Hepatocyte (in vitro differentiated cells): ENCODE data around the gene RNF17. TPM values are rescaled to one million over a fixed set of nuclear protein-coding genes. Genes with fewer than 3 reads are reported as not detected.

Experiments
- DNase-seq: peaks from one replicate; pipeline ENCODE4 v3.0.0-alpha.2; 2016; ENCODE audit warnings: low spot score
- H2AFZ ChIP-seq: fragments of 200-600 bp; sonication (generic); 2 replicates; pipeline ENCODE4 v1.6.0; 2016; ENCODE audit warnings: antibody characterized with exemption, mild to moderate bottlenecking
- H3K27ac ChIP-seq: fragments of 200-600 bp; sonication (generic); 2 replicates; pipeline ENCODE4 v1.5.1; 2016; ENCODE audit warnings: mild to moderate bottlenecking
- H3K27me3 ChIP-seq: fragments of 200-600 bp; sonication (generic); 2 replicates; pipeline ENCODE4 v1.6.1; 2016
- H3K36me3 ChIP-seq: fragments of 200-600 bp; sonication (generic); replicated peaks from 2 replicates; pipeline ENCODE4 v1.5.1; 2016; ENCODE audit warnings: low read depth; ENCODE audit not compliant: insufficient read depth
- H3K4me1 ChIP-seq: fragments of 200-600 bp; sonication (generic); 2 replicates; pipeline ENCODE4 v1.5.1; 2016; ENCODE audit warnings: mild to moderate bottlenecking, moderate library complexity; ENCODE audit not compliant: insufficient read depth
- H3K4me2 ChIP-seq: fragments of 200-600 bp; sonication (generic); 2 replicates; pipeline ENCODE4 v1.6.0; 2016
- H3K4me3 ChIP-seq: fragments of 200-600 bp; sonication (generic); 2 replicates; pipeline ENCODE4 v1.5.1; 2016; ENCODE audit warnings: mild to moderate bottlenecking
- H3K79me2 ChIP-seq: fragments of 200-600 bp; sonication (generic); 2 replicates; pipeline ENCODE4 v1.6.0; 2017; ENCODE audit warnings: mild to moderate bottlenecking
- H3K9me2 ChIP-seq: fragments of 200-600 bp; sonication (generic); replicated peaks from 2 replicates; pipeline ENCODE4 v1.6.0; 2017; ENCODE audit warnings: mild to moderate bottlenecking; ENCODE audit not compliant: insufficient read depth
- H3K9me3 ChIP-seq: fragments of 200-600 bp; sonication (generic); 2 replicates; pipeline ENCODE4 v1.5.1; 2016; ENCODE audit warnings: low read depth, mild to moderate bottlenecking
- H4K20me1 ChIP-seq: fragments of 200-600 bp; sonication (generic); 2 replicates; pipeline ENCODE4 v1.6.0; 2016; ENCODE audit warnings: mild to moderate bottlenecking; ENCODE audit not compliant: insufficient read depth, poor library complexity, severe bottlenecking
- CTCF ChIP-seq: fragments of 200-600 bp; sonication (generic); IDR thresholded peaks from 2 replicates; pipeline ENCODE4 v1.5.1; 2016; ENCODE audit warnings: antibody characterized with exemption, mild to moderate bottlenecking; ENCODE audit not compliant: poor library complexity
- EZH2 ChIP-seq: fragments of 200-600 bp; sonication (generic); IDR thresholded peaks from 2 replicates; pipeline ENCODE4 v1.6.1; 2016; ENCODE audit warnings: antibody characterized with exemption, mild to moderate bottlenecking, borderline replicate concordance
- EZH2phosphoT487 ChIP-seq: fragments of 200-600 bp; sonication (generic); IDR thresholded peaks from one replicate; pipeline ENCODE4 v1.6.1; 2018; ENCODE audit warnings: antibody characterized with exemption, mild to moderate bottlenecking, low read depth, moderate library complexity; ENCODE audit not compliant: unreplicated experiment, severe bottlenecking
- WGBS: methylation state at CpG from one replicate; pipeline ENCODE4 v1.1.6; 2016; ENCODE audit warnings: low lambda C conversion rate; ENCODE audit errors: missing lambda C conversion rate; 5-methylcytosine and 5-hydroxymethylcytosine counted together
- polyA plus RNA-seq: library from polyadenylated mRNA; unstranded; fragments of >200 nt; fragmentation: Nextera tagmentation; extraction: Ambion mirVana; gene quantifications from 2 replicates; pipeline ENCODE4 v1.2.1, GENCODE V29; 2016
- total RNA-seq: library from RNA; depleted of rRNA; stranded (reverse); fragments of >200 nt; gene quantifications from 2 replicates; pipeline ENCODE4 v1.2.3, GENCODE V29; 2014

RNF17 gene
- total and polyA plus RNA-seq, 2 experiments from 2014 or later = not detected

- no peak overlapping the region for H3K4me3 ChIP-seq
- H3K9me2 ChIP-seq = no peaks in the 10 kb centered on the region
- H3K4me1 ChIP-seq = no peaks in the 10 kb centered on the region
- no peaks in the 10 kb centered on the region for H4K20me1 ChIP-seq
- DNase-seq = no peak
- WGBS = 82% methylated on average over 7 of the region's 7 CpGs
- no peaks in the 10 kb centered on the region for H3K9me3 ChIP-seq
- no peak overlapping the region for H3K4me2 ChIP-seq
- H3K79me2 ChIP-seq = no peaks in the 10 kb centered on the region
- no peaks in the 10 kb centered on the region for H3K36me3 ChIP-seq
- no peaks in the 10 kb centered on the region for H3K27me3 ChIP-seq
- TF ChIP-seq EZH2phosphoT487 (no peak), CTCF (no peak), EZH2 (no peak)
- H3K27ac ChIP-seq = no peak overlapping the region
- no peak overlapping the region for H2AFZ ChIP-seq
Observed at GRCh38 chr13:24892829-24893228, 128.9 kb downstream of the RNF17 start.

GRCh38 chr13:24893863-24894262 is 129.9 kb downstream of the RNF17 start:
- H3K27me3 ChIP-seq = no peaks in the 10 kb centered on the region
- DNase-seq = no peak
- H3K79me2 ChIP-seq = no peaks in the 10 kb centered on the region
- no peak overlapping the region for H3K4me3 ChIP-seq
- H3K4me1 ChIP-seq = no peaks in the 10 kb centered on the region
- no peaks in the 10 kb centered on the region for H3K9me3 ChIP-seq
- TF ChIP-seq EZH2phosphoT487 = no peak
- no peak for TF ChIP-seq EZH2
- no peak for TF ChIP-seq CTCF
- no peak overlapping the region for H3K4me2 ChIP-seq
- WGBS = 98% methylated on average over 10 of the region's 12 CpGs
- H2AFZ ChIP-seq = no peak overlapping the region
- H3K9me2 ChIP-seq = no peaks in the 10 kb centered on the region
- no peaks in the 10 kb centered on the region for H4K20me1 ChIP-seq
- no peak overlapping the region for H3K27ac ChIP-seq
- no peaks in the 10 kb centered on the region for H3K36me3 ChIP-seq

GRCh38 chr13:24894277-24894971 is 130.5 kb downstream of the RNF17 start:
- 98% methylated on average over 14 of the region's 29 CpGs for WGBS
- H4K20me1 ChIP-seq = no peaks in the 10 kb centered on the region

More at GRCh38 chr13:24894277-24894971, 130.5 kb downstream of the RNF17 start:
- TF ChIP-seq EZH2 (no peak), CTCF (no peak), EZH2phosphoT487 (no peak)
- Histone ChIP-seq H3K79me2 (no peaks in the 10 kb centered on the region), H2AFZ (no peak overlapping the region), H3K27me3 (no peaks in the 10 kb centered on the region), H3K4me3 (no peak overlapping the region), H3K36me3 (no peaks in the 10 kb centered on the region), H3K9me3 (no peaks in the 10 kb centered on the region), H3K27ac (no peak overlapping the region), H3K4me1 (no peaks in the 10 kb centered on the region), H3K4me2 (no peak overlapping the region), H3K9me2 (no peaks in the 10 kb centered on the region)
- DNase-seq = no peak
